Measurements from ENCODE around the gene GRM7.

- TF ChIP-seq CTCF (IDR thresholded peaks at IDR 0.05) (no peak), POLR2A (IDR thresholded peaks at IDR 0.05) (no peak)
Measured at GRCh38 chr3:7764115-7764514, 903.2 kb downstream of the GRM7 start.
